ENCODE results near the gene ESYT2. TPM values are rescaled to one million over a fixed set of nuclear protein-coding genes. Genes with fewer than 3 reads are reported as not detected.

ESYT2 gene
- total RNA-seq, 1 donor = 145 TPM

GRCh38 chr7:158745057-158745715, 84.1 kb downstream of the ESYT2 start:
- no peak overlapping the region for H3K4me3 ChIP-seq (ENCODE audit: low read length)
- H3K4me1 ChIP-seq (ENCODE audit: insufficient read depth, low read length) = peaks cover 9% of the 10 kb centered on the region
- H3K27me3 ChIP-seq (ENCODE audit: insufficient read depth, low read length) = no peaks in the 10 kb centered on the region
- no peaks in the 10 kb centered on the region for H3K9me3 ChIP-seq (ENCODE audit: low read depth, low read length)

GRCh38 chr7:158744070-158744469, 85.2 kb downstream of the ESYT2 start:
- Histone ChIP-seq H3K4me1 (ENCODE audit: insufficient read depth, low read length) (peaks cover 17% of the 10 kb centered on the region), H3K4me3 (ENCODE audit: low read length) (no peak overlapping the region), H3K27me3 (ENCODE audit: insufficient read depth, low read length) (no peaks in the 10 kb centered on the region), H3K9me3 (ENCODE audit: low read depth, low read length) (no peaks in the 10 kb centered on the region)

- Histone ChIP-seq H3K9me3 (ENCODE audit: low read depth, low read length) (no peaks in the 10 kb centered on the region), H3K4me1 (ENCODE audit: insufficient read depth, low read length) (peaks cover 17% of the 10 kb centered on the region), H3K4me3 (ENCODE audit: low read length) (no peak overlapping the region), H3K27me3 (ENCODE audit: insufficient read depth, low read length) (no peaks in the 10 kb centered on the region)
These were observed 86.1 kb downstream of the ESYT2 start for GRCh38 chr7:158743219-158743618.

- no peak overlapping the region for H3K4me3 ChIP-seq (ENCODE audit: low read length)
- H3K27me3 ChIP-seq (ENCODE audit: insufficient read depth, low read length) = no peaks in the 10 kb centered on the region
- H3K4me1 ChIP-seq (ENCODE audit: insufficient read depth, low read length) = peaks cover 17% of the 10 kb centered on the region
- no peaks in the 10 kb centered on the region for H3K9me3 ChIP-seq (ENCODE audit: low read depth, low read length)
These were observed 87.1 kb downstream of the ESYT2 start for GRCh38 chr7:158742065-158742821.

GRCh38 chr7:158741294-158741666, 88.0 kb downstream of the ESYT2 start:
- Histone ChIP-seq H3K4me1 (ENCODE audit: insufficient read depth, low read length) (peaks cover 17% of the 10 kb centered on the region), H3K4me3 (ENCODE audit: low read length) (no peak overlapping the region), H3K9me3 (ENCODE audit: low read depth, low read length) (no peaks in the 10 kb centered on the region), H3K27me3 (ENCODE audit: insufficient read depth, low read length) (no peaks in the 10 kb centered on the region)

- Histone ChIP-seq H3K4me3 (ENCODE audit: low read length) (no peak overlapping the region), H3K9me3 (ENCODE audit: low read depth, low read length) (no peaks in the 10 kb centered on the region), H3K4me1 (ENCODE audit: insufficient read depth, low read length) (peaks cover 17% of the 10 kb centered on the region)
These were observed 88.5 kb downstream of the ESYT2 start for GRCh38 chr7:158740657-158741293.

GRCh38 chr7:158740013-158740656, 89.2 kb downstream of the ESYT2 start:
- Histone ChIP-seq H3K4me1 (ENCODE audit: insufficient read depth, low read length) (peaks cover 17% of the 10 kb centered on the region), H3K27me3 (ENCODE audit: insufficient read depth, low read length) (no peaks in the 10 kb centered on the region), H3K4me3 (ENCODE audit: low read length) (no peak overlapping the region), H3K9me3 (ENCODE audit: low read depth, low read length) (no peaks in the 10 kb centered on the region)

More at GRCh38 chr7:158740657-158741293, 88.5 kb downstream of the ESYT2 start:
- H3K27me3 ChIP-seq (ENCODE audit: insufficient read depth, low read length) = no peaks in the 10 kb centered on the region

- H3K27me3 ChIP-seq (ENCODE audit: insufficient read depth, low read length) = no peaks in the 10 kb centered on the region
- H3K4me1 ChIP-seq (ENCODE audit: insufficient read depth, low read length) = peaks cover 17% of the 10 kb centered on the region
- H3K9me3 ChIP-seq (ENCODE audit: low read depth, low read length) = no peaks in the 10 kb centered on the region
- H3K4me3 ChIP-seq (ENCODE audit: low read length) = no peak overlapping the region
These were observed 90.5 kb downstream of the ESYT2 start for GRCh38 chr7:158738841-158739240.

GRCh38 chr7:158737064-158737695, 92.1 kb downstream of the ESYT2 start:
- Histone ChIP-seq H3K9me3 (ENCODE audit: low read depth, low read length) (no peaks in the 10 kb centered on the region), H3K27me3 (ENCODE audit: insufficient read depth, low read length) (no peaks in the 10 kb centered on the region), H3K4me3 (ENCODE audit: low read length) (no peak overlapping the region), H3K4me1 (ENCODE audit: insufficient read depth, low read length) (peaks cover 17% of the 10 kb centered on the region)

GRCh38 chr7:158735935-158736334, 93.4 kb downstream of the ESYT2 start:
- H3K4me3 ChIP-seq (ENCODE audit: low read length) = no peak overlapping the region
- no peaks in the 10 kb centered on the region for H3K9me3 ChIP-seq (ENCODE audit: low read depth, low read length)
- no peaks in the 10 kb centered on the region for H3K27me3 ChIP-seq (ENCODE audit: insufficient read depth, low read length)
- H3K4me1 ChIP-seq (ENCODE audit: insufficient read depth, low read length) = peaks cover 16% of the 10 kb centered on the region

- no peaks in the 10 kb centered on the region for H3K27me3 ChIP-seq (ENCODE audit: insufficient read depth, low read length)
- H3K4me3 ChIP-seq (ENCODE audit: low read length) = no peak overlapping the region
- peaks cover 10% of the 10 kb centered on the region for H3K4me1 ChIP-seq (ENCODE audit: insufficient read depth, low read length)
These were observed 94.4 kb downstream of the ESYT2 start for GRCh38 chr7:158734861-158735260.

GRCh38 chr7:158733775-158734494, 95.4 kb downstream of the ESYT2 start:
- H3K4me3 ChIP-seq (ENCODE audit: low read length) = no peak overlapping the region
- no peaks in the 10 kb centered on the region for H3K9me3 ChIP-seq (ENCODE audit: low read depth, low read length)
- no peaks in the 10 kb centered on the region for H3K27me3 ChIP-seq (ENCODE audit: insufficient read depth, low read length)
- peaks cover 5% of the 10 kb centered on the region for H3K4me1 ChIP-seq (ENCODE audit: insufficient read depth, low read length)

More at GRCh38 chr7:158734861-158735260, 94.4 kb downstream of the ESYT2 start:
- H3K9me3 ChIP-seq (ENCODE audit: low read depth, low read length) = no peaks in the 10 kb centered on the region

GRCh38 chr7:158733220-158733519, 96.1 kb downstream of the ESYT2 start:
- no peaks in the 10 kb centered on the region for H3K27me3 ChIP-seq (ENCODE audit: insufficient read depth, low read length)
- no peaks in the 10 kb centered on the region for H3K9me3 ChIP-seq (ENCODE audit: low read depth, low read length)
- H3K4me1 ChIP-seq (ENCODE audit: insufficient read depth, low read length) = peaks cover 5% of the 10 kb centered on the region
- H3K4me3 ChIP-seq (ENCODE audit: low read length) = no peak overlapping the region

GRCh38 chr7:158732494-158733219, 96.7 kb downstream of the ESYT2 start:
- Histone ChIP-seq H3K9me3 (ENCODE audit: low read depth, low read length) (no peaks in the 10 kb centered on the region), H3K4me3 (ENCODE audit: low read length) (no peak overlapping the region), H3K27me3 (ENCODE audit: insufficient read depth, low read length) (no peaks in the 10 kb centered on the region), H3K4me1 (ENCODE audit: insufficient read depth, low read length) (peaks cover 5% of the 10 kb centered on the region)

Measured in mononuclear cell (primary cell).